CD4-positive, alpha-beta T cell (primary cell): ENCODE data around the gene SART1. TPM values are rescaled to one million over a fixed set of nuclear protein-coding genes. Genes with fewer than 3 reads are reported as not detected.

Source experiments
- ATAC-seq: fragments of 200-7000 bp; cut with Tn5 transposase; one replicate; pipeline ENCODE4 v1.10.0; 2022; ENCODE audit warnings: mild to moderate bottlenecking; ENCODE audit not compliant: poor library complexity
- CTCF ChIA-PET: fragments of 350-600 bp; sonication (Branson Sonifier 250); formaldehyde crosslinking; loops from one replicate; lab custom pipeline; 2021; ENCODE audit warnings: antibody characterized with exemption, inconsistent platforms; lab: Charles Lee
- POLR2A ChIA-PET: fragments of 350-600 bp; sonication (Branson Sonifier 250); formaldehyde crosslinking; loops from one replicate; lab custom pipeline; 2021; ENCODE audit warnings: antibody characterized with exemption, inconsistent platforms; lab: Charles Lee
- DNase-seq, 14 experiments: peaks; one replicate each; pipeline ENCODE4 v3.0.0-alpha.2; 2013 to 2020; ENCODE audit warnings: mixed read lengths in 2 of 14
- H3K27ac ChIP-seq, 2 donors: one replicate each; pipeline versions ENCODE4 v1.5.1 to v1.7.0; 2013; ENCODE audit warnings: low read length in 2 of 2, low read depth in 1 of 2, mild to moderate bottlenecking in 1 of 2
- H3K27me3 ChIP-seq, 2 experiments: 1 replicate in 1 of 2; 2 replicates in 1 of 2; pipeline versions ENCODE4 v1.6.1 to v1.7.0; 2013; ENCODE audit warnings: low read length in 2 of 2, control low read depth in 1 of 2, mild to moderate bottlenecking in 1 of 2, moderate library complexity in 1 of 2; ENCODE audit not compliant: insufficient read depth in 2 of 2, control insufficient read depth in 1 of 2
- H3K36me3 ChIP-seq: one replicate; pipeline ENCODE4 v1.6.1; 2013; ENCODE audit warnings: low read length, control low read depth; ENCODE audit not compliant: insufficient read depth
- H3K4me1 ChIP-seq: one replicate; pipeline ENCODE4 v1.6.1; 2013; ENCODE audit warnings: low read length, control low read depth; ENCODE audit not compliant: insufficient read depth
- H3K4me3 ChIP-seq: one replicate; pipeline ENCODE4 v1.5.1; 2013; ENCODE audit warnings: mild to moderate bottlenecking, low read length, moderate library complexity
- H3K9me3 ChIP-seq, 2 experiments: 1 replicate in 1 of 2; 2 replicates in 1 of 2; pipeline versions ENCODE4 v1.6.1 to v1.7.0; 2013; ENCODE audit warnings: low read length in 2 of 2, mild to moderate bottlenecking in 2 of 2, control low read depth in 1 of 2, moderate library complexity in 1 of 2; ENCODE audit not compliant: control insufficient read depth in 1 of 2, insufficient read depth in 1 of 2
- H3K27ac Mint-ChIP-seq: one replicate; pipeline ENCODE4 v1.8.0; 2020; ENCODE audit warnings: mixed read lengths
- H3K27me3 Mint-ChIP-seq: one replicate; pipeline ENCODE4 v1.8.0; 2021; ENCODE audit warnings: mixed read lengths
- H3K36me3 Mint-ChIP-seq: one replicate; pipeline ENCODE4 v1.8.0; 2021; ENCODE audit warnings: low read depth, mixed read lengths
- H3K4me1 Mint-ChIP-seq: one replicate; pipeline ENCODE4 v1.8.0; 2021; ENCODE audit warnings: low read depth, mixed read lengths
- H3K4me3 Mint-ChIP-seq: one replicate; pipeline ENCODE4 v1.8.0; 2020; ENCODE audit warnings: mild to moderate bottlenecking, mixed read lengths
- H3K9me3 Mint-ChIP-seq: one replicate; pipeline ENCODE4 v1.8.0; 2020; ENCODE audit warnings: mixed read lengths
- CTCF ChIP-seq: fragments of 200-600 bp; IDR thresholded peaks from one replicate; pipeline ENCODE4 v1.8.0; 2022; ENCODE audit warnings: antibody characterized with exemption, mild to moderate bottlenecking
- intact Hi-C, 2 experiments: fragments of 100-400 bp; cut with DNase I in 1 of 2; cut with micrococcal nuclease in 1 of 2; formaldehyde crosslinking; loops; one replicate each; pipeline versions ENCODE4 v1.15.1 to v1.9.0; 2023 to 2025; cut with DNase I, micrococcal nuclease
- total RNA-seq, 174 experiments: library from RNA in 2 of 174; stranded (reverse) in 2 of 174; gene quantifications; one replicate each; pipeline ENCODE4 v1.2.3 and lab custom pipeline; 2021 to 2026

Gene SART1
- total RNA-seq, 2 experiments from 2014 or later: 78.6 to 80.2 TPM

DNA sequence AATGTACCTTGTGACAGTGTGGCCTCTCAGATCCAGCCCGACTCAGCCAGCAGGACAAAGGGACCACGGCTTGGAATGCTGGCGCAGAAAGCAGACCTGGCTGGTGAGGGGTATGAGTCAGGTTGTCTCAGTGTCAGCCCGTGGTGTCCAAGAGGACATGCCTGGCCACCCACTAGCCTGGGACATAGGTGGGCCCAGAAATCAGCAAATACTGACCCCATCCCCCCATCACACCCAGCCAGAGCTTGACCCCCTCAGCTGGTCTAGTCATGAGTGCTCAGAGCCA is 45.3 kb downstream of the SART1 start:
- POLR2A ChIA-PET: no interaction called here
- Mint-ChIP-seq H3K27me3 (peaks cover 8% of the 10 kb centered on the region), H3K9me3 (no peaks in the 10 kb centered on the region), H3K4me3 (no peak overlapping the region), H3K36me3 (peaks cover 31% of the 10 kb centered on the region), H3K27ac (no peak overlapping the region), H3K4me1 (peaks cover 17% of the 10 kb centered on the region)
- Histone ChIP-seq H3K27ac (no peak overlapping the region), H3K36me3 (peaks cover 24% of the 10 kb centered on the region), H3K27me3 (peaks cover 7% of the 10 kb centered on the region in 2 experiments), H3K4me1 (peaks cover 22% of the 10 kb centered on the region), H3K9me3 (no peaks in the 10 kb centered on the region), H3K4me3 (no peak overlapping the region)
- intact Hi-C loops: no loop called here
- CTCF ChIA-PET: no interaction called here
- no peak for ATAC-seq
- DNase-seq: no peak
- TF ChIP-seq CTCF: no peak

DNA sequence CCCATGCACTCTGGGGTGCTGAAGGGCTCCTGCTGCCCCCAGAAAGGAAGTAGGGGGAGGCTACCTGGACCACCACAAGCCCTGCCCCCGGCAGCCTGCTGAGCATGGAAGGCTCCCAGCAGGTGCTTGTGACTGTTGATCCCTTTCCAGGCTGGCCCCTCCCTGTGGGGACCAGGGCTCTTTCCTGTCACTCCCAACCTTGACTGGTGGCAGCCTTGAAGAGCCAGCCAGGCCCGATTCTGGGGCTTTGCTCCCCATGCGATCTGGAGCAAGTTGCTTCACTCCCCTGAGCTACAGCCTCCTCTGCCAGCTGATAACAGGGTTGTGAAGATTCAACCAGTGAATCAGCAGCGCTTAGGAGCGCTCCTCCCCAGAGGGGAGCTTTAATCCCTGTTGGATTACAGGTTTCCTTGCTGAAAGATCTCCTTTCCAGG is 45.7 kb downstream of the SART1 start:
- H3K27ac ChIP-seq: no peak overlapping the region
- ATAC-seq: no peak
- H3K27me3 ChIP-seq: peaks cover 9 to 11% of the 10 kb centered on the region in 2 experiments
- no peak for TF ChIP-seq CTCF
- H3K36me3 ChIP-seq: peaks cover 24% of the 10 kb centered on the region
- Mint-ChIP-seq H3K36me3 (peaks cover 27% of the 10 kb centered on the region), H3K27ac (no peak overlapping the region), H3K27me3 (peaks cover 8% of the 10 kb centered on the region), H3K4me3 (no peak overlapping the region), H3K9me3 (no peaks in the 10 kb centered on the region), H3K4me1 (peaks cover 13% of the 10 kb centered on the region)
- H3K4me1 ChIP-seq: peaks cover 26% of the 10 kb centered on the region
- ChIA-PET CTCF (no interaction called here), POLR2A (no interaction called here)
- DNase-seq: no peak
- intact Hi-C loops: no loop called here
- H3K9me3 ChIP-seq: no peaks in the 10 kb centered on the region
- no peak overlapping the region for H3K4me3 ChIP-seq

DNA sequence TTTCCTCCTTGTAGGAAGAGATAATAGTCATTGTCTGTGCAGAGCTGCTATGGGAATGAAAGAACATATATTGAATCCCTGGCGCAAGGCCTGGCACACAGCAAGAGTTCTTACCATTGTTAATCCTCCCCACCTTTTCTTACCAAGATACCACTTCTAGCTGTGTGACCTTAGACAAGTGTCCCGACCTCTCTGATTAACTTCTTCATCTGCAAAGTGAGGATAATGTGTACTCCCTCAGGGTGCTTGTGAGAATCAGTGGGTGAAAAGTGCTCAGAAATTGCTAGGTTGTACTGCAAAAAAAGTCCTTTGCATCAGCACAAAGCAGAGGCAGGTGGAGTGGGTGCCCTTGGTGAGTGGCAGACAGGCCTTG is 46.5 kb downstream of the SART1 start:
- Histone ChIP-seq H3K36me3 (peaks cover 24% of the 10 kb centered on the region), H3K27ac (no peak overlapping the region), H3K4me1 (peaks cover 22% of the 10 kb centered on the region), H3K4me3 (no peak overlapping the region), H3K27me3 (peaks cover 16 to 18% of the 10 kb centered on the region in 2 experiments), H3K9me3 (no peaks in the 10 kb centered on the region)
- H3K9me3 Mint-ChIP-seq: no peaks in the 10 kb centered on the region
- H3K27me3 Mint-ChIP-seq: peaks cover 14% of the 10 kb centered on the region
- H3K4me3 Mint-ChIP-seq: no peak overlapping the region
- TF ChIP-seq CTCF: no peak
- ChIA-PET POLR2A (no interaction called here), CTCF (no interaction called here)
- no peak for DNase-seq
- peaks cover 5% of the 10 kb centered on the region for H3K4me1 Mint-ChIP-seq
- H3K27ac Mint-ChIP-seq: no peak overlapping the region
- peaks cover 20% of the 10 kb centered on the region for H3K36me3 Mint-ChIP-seq
- no peak for ATAC-seq
- intact Hi-C loops: no loop called here
